ENCODE results near the gene RNF111. TPM values are rescaled to one million over a fixed set of nuclear protein-coding genes. Genes with fewer than 3 reads are reported as not detected.
"Not testable (repeated sequence)": the region's sequence is repeated elsewhere in the genome, so short reads cannot be mapped to it uniquely, and the experiment has no call there.

RNF111 gene
- total and polyA plus RNA-seq, 4 donors, result 8.7 to 52.0 (median 19.5) TPM

- H3K27me3 ChIP-seq (ENCODE audit: control insufficient read depth in 3 of 3, insufficient read depth in 3 of 3, low read length in 2 of 3), result no peaks in the 10 kb centered on the region
- no peak overlapping the region for H3K9ac ChIP-seq (ENCODE audit: insufficient read depth in 1 of 2, low read length in 2 of 2)
- 96% methylated on average over 5 of the region's 5 CpGs for WGBS, 2 donors
- H3K4me3 ChIP-seq, result no peak overlapping the region
- H3K9me3 ChIP-seq (ENCODE audit: control insufficient read depth in 4 of 4, insufficient read depth in 3 of 4, low read length in 3 of 4), result no peaks in the 10 kb centered on the region
- ATAC-seq (ENCODE audit: insufficient read depth, low FRiP score) (no peak), DNase-seq (no peak)
- TF ChIP-seq CTCF (IDR thresholded peaks at IDR 0.05; ENCODE audit: control extremely low read depth, extremely low read depth), result no peak
- H3K36me3 ChIP-seq (ENCODE audit: control insufficient read depth in 4 of 4, insufficient read depth in 4 of 4, low read length in 4 of 4), result peaks cover 0 to 23% (median 5%) of the 10 kb centered on the region in 4 donors
- H3K27ac ChIP-seq (ENCODE audit: low read depth in 1 of 2, low read length in 1 of 2), result no peak overlapping the region
- peaks cover 0 to 3% (median 0%) of the 10 kb centered on the region in 5 donors for H3K4me1 ChIP-seq (ENCODE audit: control insufficient read depth in 5 of 5, insufficient read depth in 5 of 5, low read length in 5 of 5)
Measured at GRCh38 chr15:59143281-59143680, 155.8 kb downstream of the RNF111 start.

GRCh38 chr15:59144594-59144993 is 157.1 kb downstream of the RNF111 start:
- H3K27me3 ChIP-seq (ENCODE audit: control insufficient read depth in 3 of 3, insufficient read depth in 3 of 3, low read length in 2 of 3); H3K9me3 ChIP-seq (ENCODE audit: control insufficient read depth in 4 of 4, insufficient read depth in 3 of 4, low read length in 3 of 4); DNase-seq; H3K4me3 ChIP-seq; ATAC-seq (ENCODE audit: insufficient read depth, low FRiP score); H3K27ac ChIP-seq (ENCODE audit: low read depth in 1 of 2, low read length in 1 of 2); H3K9ac ChIP-seq (ENCODE audit: insufficient read depth in 1 of 2, low read length in 2 of 2); H3K4me1 ChIP-seq (ENCODE audit: control insufficient read depth in 5 of 5, insufficient read depth in 5 of 5, low read length in 5 of 5): not testable (repeated sequence)
- H3K36me3 ChIP-seq (ENCODE audit: control insufficient read depth in 4 of 4, insufficient read depth in 4 of 4, low read length in 4 of 4), result peaks cover 0 to 21% (median 5%) of the 10 kb centered on the region in 4 donors
- 91 to 92% methylated on average over 10 of the region's 10 CpGs for WGBS, 2 donors

Other genes with a start within 250 kb of the RNF111 start
- 100 to 1,000 TPM; 104 to 274 TPM for gene ADAM10, start 238.0 kb upstream of the RNF111 start, total RNA-seq
- gene ADAM10, start 238.0 kb upstream of the RNF111 start, polyA plus RNA-seq, result 10 to 100 TPM in 1 of 2 donors, 1 to 10 TPM in 1; 9.7 to 73.7 TPM
- 10 to 100 TPM; 24.6 to 37.9 TPM for gene MINDY2, start 216.4 kb upstream of the RNF111 start, total RNA-seq
- 1 to 10 TPM; 4.1 to 6.1 TPM for gene MINDY2, start 216.4 kb upstream of the RNF111 start, polyA plus RNA-seq
- 100 to 1,000 TPM in 1 of 2 donors, 10 to 100 TPM in 1; 72.7 to 164 TPM for gene SLTM, start 54.0 kb upstream of the RNF111 start, total RNA-seq
- gene SLTM, start 54.0 kb upstream of the RNF111 start, polyA plus RNA-seq, result 10 to 100 TPM; 46.0 to 62.1 TPM
- 1 to 10 TPM; 2.0 to 5.1 TPM for gene CCNB2, start 117.5 kb downstream of the RNF111 start, total RNA-seq
- 1 to 10 TPM; 1.5 to 2.4 TPM for gene CCNB2, start 117.5 kb downstream of the RNF111 start, polyA plus RNA-seq
- not detected for gene LDHAL6B, start 219.2 kb downstream of the RNF111 start, total RNA-seq
- gene LDHAL6B, start 219.2 kb downstream of the RNF111 start, polyA plus RNA-seq, result under 1 TPM in 1 of 2 donors, not detected in 1; 0.05 TPM